Mammary epithelial cell (primary cell): Measurements from ENCODE around the gene CFAP73.

Experiments
- EZH2 ChIP-seq: IDR thresholded peaks from 2 replicates; pipeline ENCODE4 v1.6.1; 2012; ENCODE audit warnings: low read length, inconsistent platforms, borderline replicate concordance
- TF ChIP-seq, protein P1 (sequence below), 2 donors: IDR thresholded peaks in 1 of 2; conservative IDR thresholded peaks in 1 of 2; 2 replicates each; pipeline ENCODE4 v1.5.1; 2011 to 2012; ENCODE audit warnings: inconsistent platforms in 2 of 2, low read length in 2 of 2, mild to moderate bottlenecking in 2 of 2, control low read depth in 1 of 2, low read depth in 1 of 2; ENCODE audit not compliant: insufficient read depth in 1 of 2; ENCODE audit errors: extremely low read depth in 1 of 2

DNA sequence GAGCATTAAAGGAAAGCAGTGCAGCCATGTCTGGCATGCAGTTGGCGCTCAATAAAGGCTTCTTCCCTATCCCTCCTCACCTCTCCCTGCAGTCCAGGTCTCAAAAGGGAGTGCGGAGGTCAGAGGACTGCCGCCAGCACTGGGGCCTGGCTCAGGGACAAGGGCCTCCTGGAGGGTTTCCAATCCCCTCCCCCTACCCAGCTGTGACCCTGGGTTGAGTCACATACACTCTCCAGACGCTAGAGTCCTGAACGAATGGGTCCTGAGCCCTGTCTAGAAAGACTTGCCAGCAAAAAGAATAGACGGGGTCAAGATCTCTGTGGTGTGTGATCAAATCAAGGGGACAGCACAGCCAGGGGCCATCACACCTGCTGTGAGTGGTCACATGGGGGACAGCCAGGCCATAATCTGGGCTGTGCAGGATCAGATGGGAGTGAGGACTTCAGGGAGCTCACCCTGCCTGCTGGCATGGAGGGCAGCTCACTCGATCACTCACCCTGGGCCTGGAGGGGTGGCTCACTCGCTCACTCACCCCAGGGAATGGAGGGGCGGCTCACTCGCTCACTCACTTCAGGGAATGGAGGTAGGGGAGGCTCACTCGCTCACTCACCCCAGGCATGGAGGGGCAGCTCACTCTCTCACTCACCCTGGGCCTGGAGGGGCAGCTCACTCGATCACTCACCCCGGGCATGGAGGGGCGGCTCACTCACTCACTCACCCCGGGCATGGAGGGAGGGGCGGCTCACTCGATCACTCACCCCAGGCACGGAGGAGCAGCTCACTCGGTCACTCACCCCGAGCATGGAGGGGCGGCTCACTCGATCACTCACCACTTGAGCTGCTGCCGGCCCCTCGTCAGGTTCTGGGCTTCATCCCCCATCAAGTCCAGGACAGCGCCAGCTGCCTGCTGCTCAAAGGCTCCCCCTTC lies 12.8 kb downstream of the CFAP73 start:
- TF ChIP-seq, protein P1, sequence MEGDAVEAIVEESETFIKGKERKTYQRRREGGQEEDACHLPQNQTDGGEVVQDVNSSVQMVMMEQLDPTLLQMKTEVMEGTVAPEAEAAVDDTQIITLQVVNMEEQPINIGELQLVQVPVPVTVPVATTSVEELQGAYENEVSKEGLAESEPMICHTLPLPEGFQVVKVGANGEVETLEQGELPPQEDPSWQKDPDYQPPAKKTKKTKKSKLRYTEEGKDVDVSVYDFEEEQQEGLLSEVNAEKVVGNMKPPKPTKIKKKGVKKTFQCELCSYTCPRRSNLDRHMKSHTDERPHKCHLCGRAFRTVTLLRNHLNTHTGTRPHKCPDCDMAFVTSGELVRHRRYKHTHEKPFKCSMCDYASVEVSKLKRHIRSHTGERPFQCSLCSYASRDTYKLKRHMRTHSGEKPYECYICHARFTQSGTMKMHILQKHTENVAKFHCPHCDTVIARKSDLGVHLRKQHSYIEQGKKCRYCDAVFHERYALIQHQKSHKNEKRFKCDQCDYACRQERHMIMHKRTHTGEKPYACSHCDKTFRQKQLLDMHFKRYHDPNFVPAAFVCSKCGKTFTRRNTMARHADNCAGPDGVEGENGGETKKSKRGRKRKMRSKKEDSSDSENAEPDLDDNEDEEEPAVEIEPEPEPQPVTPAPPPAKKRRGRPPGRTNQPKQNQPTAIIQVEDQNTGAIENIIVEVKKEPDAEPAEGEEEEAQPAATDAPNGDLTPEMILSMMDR (conservative IDR thresholded peaks at IDR 0.05 in 1 of 2, IDR thresholded peaks at IDR 0.05 in 1 of 2; ENCODE audit: extremely low read depth in 1 of 2, insufficient read depth in 1 of 2, low read depth in 1 of 2, low read length in 2 of 2): no peak
- no peak for TF ChIP-seq EZH2
